T1000 (cell line): ENCODE data around the gene CNNM2.
"Not testable (repeated sequence)": the region's sequence is repeated elsewhere in the genome, so short reads cannot be mapped to it uniquely, and the experiment has no call there.

Experiments used
- DNase-seq: peaks from one replicate; lab custom pipeline; 2025; ENCODE audit warnings: mixed read lengths; lab: John Stamatoyannopoulos, UW

CNNM2 gene

GRCh38 chr10:103109821-103110220 is 191.7 kb downstream of the CNNM2 start:
- DNase-seq = no peak

GRCh38 chr10:103110407-103110806 is 192.3 kb downstream of the CNNM2 start:
- no peak for DNase-seq

GRCh38 chr10:103111031-103111917 is 193.2 kb downstream of the CNNM2 start:
- DNase-seq = no peak

DNA sequence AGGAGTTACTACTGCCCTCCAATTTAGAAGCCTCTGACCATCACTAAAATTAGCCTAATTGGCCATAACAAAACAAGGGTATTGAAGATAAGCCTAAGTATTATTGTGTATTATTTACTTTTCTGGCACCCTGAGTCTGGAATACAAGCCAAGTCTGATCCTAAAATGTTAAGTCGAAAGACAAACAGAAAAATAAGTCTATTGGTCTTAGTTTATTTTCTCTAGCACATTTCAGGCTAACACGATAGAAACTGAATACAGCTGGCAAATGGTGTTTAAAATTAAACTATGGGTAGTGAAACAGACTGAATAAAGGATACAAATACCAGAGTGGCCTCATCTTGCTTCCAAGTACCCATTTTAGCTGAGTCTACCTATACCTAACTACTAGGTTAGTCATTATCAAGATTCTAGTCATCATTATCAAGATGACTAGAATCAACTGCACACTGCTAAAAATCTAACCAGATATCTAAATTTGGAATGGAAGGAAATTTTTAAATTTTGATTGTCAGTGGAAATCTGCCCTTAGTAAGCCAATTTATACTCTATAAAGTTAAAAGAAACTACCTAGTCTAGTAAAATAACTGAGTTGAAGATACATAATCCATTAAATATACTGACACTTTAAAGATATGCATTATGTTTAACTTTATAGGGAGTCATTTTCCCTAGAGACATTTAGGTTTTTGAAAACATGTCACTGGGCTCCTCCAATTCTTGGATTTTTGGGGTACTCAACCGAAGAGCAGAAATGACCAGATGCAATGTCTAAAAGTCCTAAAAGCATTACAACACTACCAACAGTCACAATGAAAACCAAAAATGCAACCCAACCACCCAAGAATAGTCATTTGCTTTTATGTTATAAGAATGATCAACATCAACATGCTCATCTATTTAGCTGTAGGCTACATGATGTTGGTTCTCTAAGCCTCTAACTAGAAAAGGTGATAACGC is 194.1 kb downstream of the CNNM2 start:
- DNase-seq = no peak

DNA sequence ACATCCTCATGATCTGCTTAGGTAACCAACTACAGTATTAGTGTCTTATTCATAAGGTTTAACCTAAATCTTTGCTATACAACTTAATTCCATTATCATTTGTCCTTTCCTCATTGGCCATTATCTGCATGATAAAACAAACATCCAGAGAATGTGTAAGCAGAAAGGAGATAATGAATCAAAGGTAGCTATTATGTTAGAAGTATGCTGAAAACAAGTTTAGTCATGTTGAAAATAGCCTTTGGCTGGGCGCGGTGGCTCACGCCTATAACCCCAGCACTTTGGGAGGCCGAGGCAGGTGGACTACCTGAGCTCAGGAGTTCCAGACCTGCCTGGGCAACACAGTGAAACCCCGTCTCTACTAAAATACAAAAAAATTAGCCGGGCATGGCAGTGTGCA is 196.8 kb downstream of the CNNM2 start:
- no peak for DNase-seq

DNA sequence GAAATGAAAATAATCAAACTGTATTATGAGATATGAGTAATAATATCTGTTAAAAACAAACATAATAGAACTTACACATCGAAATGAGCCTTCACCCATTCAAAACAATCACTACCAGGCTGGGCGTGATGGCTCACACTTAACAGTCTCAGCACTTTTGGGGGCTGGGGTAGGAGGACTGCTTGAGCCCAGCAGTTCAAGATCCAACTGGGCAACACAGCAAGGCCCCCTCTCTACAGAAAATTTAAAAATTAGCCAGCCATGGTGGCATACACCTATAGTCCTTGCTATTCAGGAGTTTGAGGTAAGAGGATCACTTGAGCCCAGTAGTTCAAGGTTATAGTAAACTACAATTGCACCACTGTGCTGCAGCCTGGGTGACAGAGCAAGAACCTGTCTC is 199.2 kb downstream of the CNNM2 start:
- no peak for DNase-seq

DNA sequence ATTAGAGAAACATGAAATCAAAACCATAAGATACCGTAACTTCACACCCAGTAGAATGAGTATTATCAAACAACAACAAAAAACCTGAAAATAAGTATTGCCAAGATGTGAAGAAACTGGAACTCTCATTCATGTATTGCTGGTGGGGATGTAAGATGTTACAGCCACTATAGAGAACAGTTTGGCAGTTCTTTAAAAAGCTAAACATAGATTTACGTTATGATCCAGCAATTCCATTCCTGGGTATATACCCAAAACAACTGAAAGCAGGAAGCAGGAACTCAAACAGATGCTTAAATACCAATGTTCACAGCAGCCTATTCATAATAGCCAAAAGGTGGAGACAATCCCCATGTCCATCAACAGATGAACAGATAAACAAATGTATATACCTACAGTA is 202.5 kb downstream of the CNNM2 start:
- DNase-seq = no peak

- DNase-seq = no peak
These were observed 203.1 kb downstream of the CNNM2 start for GRCh38 chr10:103120977-103121735.

DNA sequence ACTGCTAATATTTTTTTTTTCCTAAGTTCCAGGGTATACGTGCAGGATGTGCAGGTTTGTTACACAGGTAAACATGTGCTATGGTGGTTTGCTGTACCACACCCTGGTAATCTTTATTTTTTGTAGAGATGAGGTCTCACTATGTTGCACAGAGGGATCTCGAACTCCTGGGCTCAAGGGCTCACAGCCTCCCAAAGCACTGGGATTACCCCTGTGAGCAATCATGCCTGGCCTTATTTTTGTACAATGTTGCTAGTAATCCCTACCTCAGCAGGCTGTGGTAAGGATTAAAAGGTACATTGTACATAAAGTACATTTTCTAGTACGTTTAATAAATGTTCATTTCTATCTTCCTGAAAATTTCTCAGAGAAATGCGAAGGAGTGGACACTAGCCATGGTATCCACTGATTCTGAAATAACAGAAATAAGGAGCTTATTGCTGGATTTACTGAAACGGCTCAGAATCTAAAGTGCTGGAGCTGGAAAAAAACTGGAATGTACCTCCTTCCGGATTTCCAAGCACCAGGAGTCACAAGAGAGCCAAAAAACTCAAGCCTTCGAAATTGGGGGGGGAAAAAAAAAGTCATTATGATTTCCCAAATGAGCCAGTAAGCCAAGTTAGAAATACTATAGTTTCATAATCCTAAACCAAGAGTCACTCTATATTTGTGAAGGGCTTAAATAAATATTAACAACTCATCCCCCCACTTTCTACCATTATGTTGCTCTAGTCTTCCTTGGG is 205.4 kb downstream of the CNNM2 start:
- no peak for DNase-seq

GRCh38 chr10:103124420-103125096 is 206.5 kb downstream of the CNNM2 start:
- no peak for DNase-seq

DNA sequence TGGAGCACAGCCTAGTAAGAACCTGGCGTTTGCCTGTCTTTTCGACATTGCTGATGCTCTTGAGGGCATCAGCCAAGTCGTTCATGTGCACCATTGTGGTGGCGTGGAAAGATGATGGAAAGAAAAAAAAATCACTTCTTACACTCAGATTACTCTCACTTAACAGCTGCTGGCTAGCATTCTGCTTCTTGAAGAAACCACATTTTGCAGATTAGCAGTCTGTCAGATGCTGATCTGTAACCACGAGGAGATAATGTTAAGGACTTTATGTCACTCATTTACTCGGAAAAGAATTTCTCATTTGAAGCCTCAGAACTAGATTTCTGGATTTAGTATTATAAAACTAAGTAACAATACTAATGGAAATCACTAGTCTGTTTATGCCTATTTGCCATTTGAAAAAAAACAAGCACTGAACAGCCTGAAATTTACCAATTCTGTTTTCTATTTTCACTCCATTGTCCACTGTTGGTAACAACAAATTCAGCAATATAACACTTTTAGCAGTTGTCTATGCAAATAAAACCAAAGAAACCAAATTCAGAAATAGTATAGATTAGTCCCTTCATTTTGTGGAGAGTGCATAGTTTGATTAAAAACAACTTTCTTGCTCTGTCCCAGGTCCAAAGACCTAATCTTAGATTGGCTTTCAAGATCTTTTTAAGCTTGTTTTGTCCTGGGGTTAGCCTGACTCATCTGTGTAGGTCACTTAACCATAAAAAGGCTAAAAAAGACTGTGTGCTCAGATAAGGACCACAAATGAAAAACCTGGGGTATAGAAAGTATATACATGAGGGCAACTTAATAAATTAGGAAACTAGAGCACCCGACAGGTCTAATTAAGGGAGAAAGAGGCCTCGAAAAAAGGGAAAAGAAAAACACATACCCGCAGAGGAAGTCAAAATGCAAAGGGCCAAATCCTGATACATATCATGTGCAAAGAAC is 207.5 kb downstream of the CNNM2 start:
- no peak for DNase-seq

GRCh38 chr10:103127241-103127640 is 209.1 kb downstream of the CNNM2 start:
- DNase-seq = no peak

DNA sequence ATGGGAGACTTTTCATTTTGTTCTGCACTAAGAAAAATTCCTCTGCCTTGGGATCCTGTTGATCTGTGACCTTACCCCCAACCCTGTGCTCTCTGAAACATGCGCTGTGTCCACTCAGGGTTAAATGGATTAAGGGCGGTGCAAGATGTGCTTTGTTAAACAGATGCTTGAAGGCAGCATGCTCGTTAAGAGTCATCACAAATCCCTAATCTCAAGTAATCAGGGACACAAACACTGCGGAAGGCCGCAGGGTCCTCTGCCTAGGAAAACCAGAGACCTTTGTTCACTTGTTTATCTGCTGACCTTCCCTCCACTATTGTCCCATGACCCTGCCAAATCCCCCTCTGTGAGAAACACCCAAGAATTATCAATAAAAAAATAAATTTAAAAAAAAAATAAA is 212.1 kb downstream of the CNNM2 start:
- not testable (repeated sequence) for DNase-seq

DNA sequence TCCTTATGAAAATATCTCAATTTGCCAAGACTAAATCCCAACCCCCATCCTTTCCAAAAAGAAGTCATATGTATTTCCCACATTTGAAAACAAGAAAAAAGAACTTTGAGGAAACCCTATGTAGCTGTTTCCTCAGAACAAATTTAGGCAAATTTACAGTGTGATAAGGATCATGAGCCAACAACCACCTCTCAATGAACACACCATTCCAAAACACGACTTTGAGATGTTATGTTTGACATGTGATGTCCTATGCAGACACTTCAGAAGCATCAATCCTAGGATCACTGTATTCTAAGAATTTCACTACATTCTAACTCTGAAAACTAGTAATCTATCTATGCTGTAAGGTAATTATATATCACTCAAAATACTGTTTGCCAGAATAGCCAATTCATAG is 212.8 kb downstream of the CNNM2 start:
- DNase-seq = no peak

DNA sequence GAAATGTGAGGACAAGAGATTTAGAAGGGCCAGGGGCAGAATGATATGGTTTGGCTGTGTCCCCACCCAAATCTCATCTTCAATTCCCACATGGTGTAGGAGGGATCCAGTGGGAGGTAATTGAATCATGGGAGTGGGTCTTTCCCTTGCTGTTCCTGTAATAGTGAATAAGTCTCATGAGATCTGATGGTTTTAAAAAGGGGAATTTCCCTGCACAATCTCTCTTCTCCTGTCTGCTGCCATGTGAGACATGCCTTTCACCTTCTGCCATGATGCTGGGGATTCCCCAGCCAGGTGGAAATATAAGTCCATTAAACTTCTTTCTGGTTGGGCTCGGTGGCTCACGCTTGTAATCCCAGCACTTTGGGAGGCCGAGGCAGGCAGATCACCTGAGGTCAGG is 217.1 kb downstream of the CNNM2 start:
- not testable (repeated sequence) for DNase-seq

GRCh38 chr10:103139803-103140202 is 221.7 kb downstream of the CNNM2 start:
- DNase-seq = no peak
